Astrocyte of the hippocampus (primary cell): Measurements from ENCODE around the gene IMPG2.

Experiments used
- DNase-seq: peaks from one replicate; pipeline ENCODE4 v3.0.0; 2011; ENCODE audit warnings: low read depth, low spot score

IMPG2 gene

GRCh38 chr3:101240719-101241399 is 79.5 kb downstream of the IMPG2 start:
- DNase-seq: no peak

GRCh38 chr3:101235048-101235447 is 85.3 kb downstream of the IMPG2 start:
- no peak for DNase-seq

- no peak for DNase-seq
These were observed 89.8 kb downstream of the IMPG2 start for GRCh38 chr3:101230618-101231017.

- DNase-seq: no peak
These were observed 90.7 kb downstream of the IMPG2 start for GRCh38 chr3:101229681-101230080.

- DNase-seq: no peak
These were observed 91.9 kb downstream of the IMPG2 start for GRCh38 chr3:101228441-101228840.

GRCh38 chr3:101224739-101225138 is 95.6 kb downstream of the IMPG2 start:
- DNase-seq: no peak

- no peak for DNase-seq
These were observed 97.4 kb downstream of the IMPG2 start for GRCh38 chr3:101223016-101223415.

- DNase-seq: no peak
These were observed 100.4 kb downstream of the IMPG2 start for GRCh38 chr3:101219842-101220560.

GRCh38 chr3:101217472-101218245 is 102.7 kb downstream of the IMPG2 start:
- no peak for DNase-seq

- DNase-seq: peak; percentile 3
These were observed 103.5 kb downstream of the IMPG2 start for GRCh38 chr3:101216710-101217465.

GRCh38 chr3:101212730-101213129 is 107.6 kb downstream of the IMPG2 start:
- DNase-seq: no peak

- peak; percentile 42 for DNase-seq
These were observed 116.1 kb downstream of the IMPG2 start for GRCh38 chr3:101204246-101204645.

- DNase-seq: peak; percentile 20
These were observed 117.0 kb downstream of the IMPG2 start for GRCh38 chr3:101203411-101203810.

- no peak for DNase-seq
These were observed 117.7 kb downstream of the IMPG2 start for GRCh38 chr3:101202640-101203039.

GRCh38 chr3:101200461-101200860 is 119.9 kb downstream of the IMPG2 start:
- DNase-seq: no peak

- DNase-seq: peak; percentile 69
These were observed 124.2 kb downstream of the IMPG2 start for GRCh38 chr3:101195951-101196713.

- DNase-seq: no peak
These were observed 126.0 kb downstream of the IMPG2 start for GRCh38 chr3:101194392-101194791.

- DNase-seq: no peak
These were observed 126.4 kb downstream of the IMPG2 start for GRCh38 chr3:101193957-101194356.

GRCh38 chr3:101189796-101190195 is 130.6 kb downstream of the IMPG2 start:
- DNase-seq: no peak

GRCh38 chr3:101189176-101189575 is 131.2 kb downstream of the IMPG2 start:
- no peak for DNase-seq

- no peak for DNase-seq
These were observed 135.0 kb downstream of the IMPG2 start for GRCh38 chr3:101185341-101185740.
